ENCODE measurements around the gene PARD6G. TPM values are rescaled to one million over a fixed set of nuclear protein-coding genes. Genes with fewer than 3 reads are reported as not detected.
"Not testable (repeated sequence)": the region's sequence is repeated elsewhere in the genome, so short reads cannot be mapped to it uniquely, and the experiment has no call there.

Gene PARD6G, protein sequence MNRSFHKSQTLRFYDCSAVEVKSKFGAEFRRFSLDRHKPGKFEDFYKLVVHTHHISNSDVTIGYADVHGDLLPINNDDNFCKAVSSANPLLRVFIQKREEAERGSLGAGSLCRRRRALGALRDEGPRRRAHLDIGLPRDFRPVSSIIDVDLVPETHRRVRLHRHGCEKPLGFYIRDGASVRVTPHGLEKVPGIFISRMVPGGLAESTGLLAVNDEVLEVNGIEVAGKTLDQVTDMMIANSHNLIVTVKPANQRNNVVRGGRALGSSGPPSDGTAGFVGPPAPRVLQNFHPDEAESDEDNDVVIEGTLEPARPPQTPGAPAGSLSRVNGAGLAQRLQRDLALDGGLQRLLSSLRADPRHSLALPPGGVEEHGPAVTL
- total RNA-seq (2014; rRNA removed; shearing (Covaris generic)), result 4.4 and 6.1 TPM in 2 replicates

- H3K27ac ChIP-seq, result no peak within 1 kb of the TSS
- H3K36me3 ChIP-seq, result peaks cover 8% of the 10 kb centered on the region
- no peaks in the 10 kb centered on the region for H3K9me3 ChIP-seq (replicated peaks)
- DNase-seq (ENCODE audit: low read depth in 1 of 2, low spot score in 2 of 2), result peak; percentile 29 to 84
- no peaks in the 10 kb centered on the region for H3K27me3 ChIP-seq (replicated peaks)
- H3K4me3 ChIP-seq, result peak within 1 kb of the TSS; percentile 85
- H3K4me1 ChIP-seq (replicated peaks), result peaks cover 37% of the 10 kb centered on the region
Measured at GRCh38 chr18:80247393-80247841, at the start of gene PARD6G. PARD6G (minus strand) TSS chr18:80247514; CDS start chr18:80247348, 166 bp downstream.

GRCh38 chr18:80262241-80263033, 15.1 kb upstream of the PARD6G start:
- H3K4me3 ChIP-seq; DNase-seq (ENCODE audit: low read depth in 1 of 2, low spot score in 2 of 2): not testable (repeated sequence)

GRCh38 chr18:80259610-80260009, 12.3 kb upstream of the PARD6G start:
- no peak overlapping the region for H3K27ac ChIP-seq
- no peak for DNase-seq (ENCODE audit: low read depth in 1 of 2, low spot score in 2 of 2)

More at GRCh38 chr18:80262241-80263033, 15.1 kb upstream of the PARD6G start:
- H3K27ac ChIP-seq; H3K36me3 ChIP-seq; H3K27me3 ChIP-seq (replicated peaks); H3K9me3 ChIP-seq (replicated peaks); H3K4me1 ChIP-seq (replicated peaks): not testable (repeated sequence)

DNA sequence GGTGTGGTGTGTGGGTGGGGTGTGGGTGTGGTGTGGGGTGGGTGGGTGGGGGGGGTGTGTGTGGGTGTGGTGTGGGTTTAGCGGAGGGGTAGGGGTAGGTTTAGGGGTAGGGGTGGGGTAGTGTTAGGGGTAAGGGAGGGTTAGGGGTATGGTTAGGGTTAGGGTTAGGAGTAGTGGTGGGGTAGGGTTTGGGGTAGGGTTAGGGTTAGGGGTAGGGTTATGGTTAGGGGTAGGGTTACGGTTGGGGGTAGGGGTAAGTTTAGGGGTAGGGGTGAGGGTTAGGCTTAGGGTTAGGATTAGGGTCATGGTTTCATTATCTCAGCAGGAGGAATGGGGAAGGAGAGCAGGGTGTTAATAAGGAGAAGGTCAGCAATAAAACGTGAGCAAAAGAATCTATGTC, 11.3 kb upstream of the PARD6G start:
- H3K9me3 ChIP-seq (replicated peaks), result no peaks in the 10 kb centered on the region
- no peaks in the 10 kb centered on the region for H3K27me3 ChIP-seq (replicated peaks)
- no peak overlapping the region for H3K4me3 ChIP-seq
- no peaks in the 10 kb centered on the region for H3K36me3 ChIP-seq
- H3K4me1 ChIP-seq (replicated peaks), result no peaks in the 10 kb centered on the region
- DNase-seq (ENCODE audit: low read depth in 1 of 2, low spot score in 2 of 2), result no peak
- no peak overlapping the region for H3K27ac ChIP-seq

More at GRCh38 chr18:80259610-80260009, 12.3 kb upstream of the PARD6G start:
- Histone ChIP-seq H3K27me3 (replicated peaks) (no peaks in the 10 kb centered on the region), H3K4me3 (no peak overlapping the region), H3K36me3 (no peaks in the 10 kb centered on the region), H3K9me3 (replicated peaks) (no peaks in the 10 kb centered on the region), H3K4me1 (replicated peaks) (no peaks in the 10 kb centered on the region)

DNA sequence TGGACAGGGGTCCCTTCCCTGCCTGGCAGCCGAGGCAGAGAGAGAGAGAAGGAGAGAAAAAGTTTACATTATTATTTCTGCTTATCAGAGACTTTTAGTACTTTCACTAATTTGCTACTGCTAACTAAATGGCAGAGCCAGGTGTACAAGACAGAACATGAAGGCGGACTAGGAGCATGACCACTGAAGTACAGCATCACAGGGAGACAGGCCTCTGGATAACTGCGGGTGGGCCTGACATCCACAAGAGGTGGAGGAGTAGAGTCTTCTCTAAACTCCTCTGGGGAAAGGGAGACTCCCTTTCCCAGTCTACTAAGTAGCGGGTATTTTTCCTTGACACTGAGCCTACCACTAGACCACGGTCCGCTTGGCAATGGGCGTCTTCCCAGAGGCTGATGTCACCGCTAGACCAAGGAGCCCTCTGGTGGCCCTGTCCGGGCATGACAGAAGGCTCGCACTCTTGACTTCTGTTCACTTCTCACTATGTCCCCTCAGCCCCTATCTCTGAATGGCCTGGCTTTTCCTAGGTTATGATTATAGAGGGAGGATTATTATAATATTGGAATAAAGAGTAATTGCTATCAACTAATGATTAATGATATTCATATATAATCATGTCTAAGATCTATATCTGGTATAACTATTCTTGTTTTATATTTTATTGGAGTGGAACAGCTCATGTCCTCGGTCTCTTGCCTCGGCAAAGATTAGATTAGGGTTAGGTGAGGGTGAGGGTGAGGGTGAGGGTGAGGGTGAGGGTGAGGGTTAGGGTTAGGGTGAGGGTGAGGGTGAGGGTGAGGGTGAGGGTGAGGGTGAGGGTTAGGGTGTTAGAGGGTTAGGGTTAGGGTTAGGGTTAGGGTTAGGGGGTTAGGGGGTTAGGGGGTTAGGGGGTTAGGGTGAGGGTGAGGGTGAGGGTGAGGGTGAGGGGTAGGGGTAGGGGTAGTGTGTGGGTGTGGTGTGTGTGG, 10.5 kb upstream of the PARD6G start:
- not testable (repeated sequence) for H3K27ac ChIP-seq; H3K4me1 ChIP-seq (replicated peaks); H3K9me3 ChIP-seq (replicated peaks); H3K27me3 ChIP-seq (replicated peaks); H3K36me3 ChIP-seq; H3K4me3 ChIP-seq
- peak; percentile 64 to 81 for DNase-seq (ENCODE audit: low read depth in 1 of 2, low spot score in 2 of 2)

GRCh38 chr18:80254971-80255500, 7.7 kb upstream of the PARD6G start:
- no peak overlapping the region for H3K4me3 ChIP-seq
- no peak overlapping the region for H3K27ac ChIP-seq
- H3K4me1 ChIP-seq (replicated peaks), result peaks cover 24% of the 10 kb centered on the region
- no peaks in the 10 kb centered on the region for H3K27me3 ChIP-seq (replicated peaks)
- no peaks in the 10 kb centered on the region for H3K36me3 ChIP-seq
- no peak for DNase-seq (ENCODE audit: low read depth in 1 of 2, low spot score in 2 of 2)
- H3K9me3 ChIP-seq (replicated peaks), result no peaks in the 10 kb centered on the region

DNA sequence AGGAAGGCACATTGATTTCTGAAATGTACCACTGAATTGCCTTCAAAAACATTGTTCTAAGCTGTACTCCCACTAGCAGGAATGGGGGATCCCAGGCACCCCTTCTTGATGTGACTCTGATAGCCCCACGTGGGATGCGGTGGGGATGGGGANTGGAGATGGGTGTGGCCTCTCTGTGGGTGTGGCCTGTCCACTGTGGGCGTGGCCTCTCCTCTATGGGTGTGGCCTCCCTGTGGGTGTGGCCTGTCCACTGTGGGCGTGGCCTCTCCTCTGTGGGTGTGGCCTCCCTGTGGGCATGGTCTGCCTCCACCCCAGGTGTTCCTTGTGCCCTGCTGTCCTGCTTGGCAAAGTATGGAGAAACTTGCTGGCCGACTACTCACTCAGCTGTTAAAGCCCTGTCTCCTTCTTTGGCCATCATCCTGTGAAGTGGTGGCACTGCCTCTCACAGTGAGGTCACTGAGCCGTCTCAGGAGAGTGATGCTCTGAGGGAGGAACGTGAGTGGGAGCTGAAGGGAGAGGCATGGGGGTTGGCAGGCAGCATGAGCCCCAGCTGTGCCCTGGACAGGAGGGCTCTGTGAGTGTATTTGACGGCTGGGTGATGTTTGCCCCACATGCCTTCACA, 6.7 kb upstream of the PARD6G start:
- DNase-seq (ENCODE audit: low read depth in 1 of 2, low spot score in 2 of 2), result no peak
- Histone ChIP-seq H3K27ac (no peak overlapping the region), H3K36me3 (no peaks in the 10 kb centered on the region), H3K4me3 (no peak overlapping the region), H3K9me3 (replicated peaks) (no peaks in the 10 kb centered on the region), H3K4me1 (replicated peaks) (peaks cover 34% of the 10 kb centered on the region), H3K27me3 (replicated peaks) (no peaks in the 10 kb centered on the region)

DNA sequence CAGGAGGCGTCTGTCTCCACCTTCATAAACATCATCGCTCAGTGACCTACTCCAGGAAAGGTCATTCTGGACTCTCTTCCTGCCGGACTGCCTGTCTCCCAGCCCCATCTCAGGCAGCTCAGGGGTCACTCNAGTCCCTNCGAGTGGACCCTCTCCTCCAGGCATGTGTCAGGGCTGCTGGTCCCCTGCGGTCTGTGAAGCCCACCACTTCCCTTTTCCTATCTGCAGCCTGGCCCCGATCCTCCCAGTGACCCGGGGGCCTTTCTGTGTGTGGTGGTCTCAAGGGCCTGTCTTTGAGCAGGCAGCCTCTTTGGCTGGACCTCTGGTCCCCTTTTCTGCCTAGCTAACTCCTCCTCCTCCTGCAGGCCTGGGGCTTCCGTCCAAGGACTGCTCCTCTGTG, 5.9 kb upstream of the PARD6G start:
- DNase-seq (ENCODE audit: low read depth in 1 of 2, low spot score in 2 of 2), result no peak
- Histone ChIP-seq H3K27me3 (replicated peaks) (no peaks in the 10 kb centered on the region), H3K27ac (peak overlapping the region; percentile 15; the same call in 1 of the 2 replicates), H3K36me3 (no peaks in the 10 kb centered on the region), H3K4me3 (no peak overlapping the region), H3K4me1 (replicated peaks) (peaks cover 34% of the 10 kb centered on the region), H3K9me3 (replicated peaks) (no peaks in the 10 kb centered on the region)

DNA sequence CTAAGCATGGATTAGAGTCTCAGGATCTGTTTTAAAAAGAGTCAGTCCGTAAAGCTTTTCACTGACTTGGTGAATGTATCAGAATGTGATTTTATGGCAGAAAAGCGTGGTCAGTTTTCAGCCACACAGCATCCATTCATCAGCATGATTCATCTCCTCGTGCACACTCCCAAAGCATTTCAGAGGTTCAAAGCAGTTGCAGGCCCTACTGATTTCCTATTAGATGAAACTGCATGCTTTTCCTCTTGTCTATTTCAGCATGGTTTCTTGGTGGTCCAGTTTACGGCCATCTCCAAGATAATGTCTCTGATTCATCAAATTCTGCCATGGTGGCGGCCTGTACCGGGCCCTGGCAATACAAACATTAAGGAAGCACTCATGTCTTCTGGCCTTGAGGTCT, 4.8 kb upstream of the PARD6G start:
- H3K36me3 ChIP-seq, result peaks cover under 1% of the 10 kb centered on the region; the same call in 1 of the 2 replicates

GRCh38 chr18:80251700-80252099, 4.4 kb upstream of the PARD6G start:
- Histone ChIP-seq H3K36me3 (peaks cover 4% of the 10 kb centered on the region), H3K9me3 (replicated peaks) (no peaks in the 10 kb centered on the region), H3K4me3 (no peak overlapping the region), H3K4me1 (replicated peaks) (peaks cover 41% of the 10 kb centered on the region), H3K27me3 (replicated peaks) (no peaks in the 10 kb centered on the region), H3K27ac (peak overlapping the region; percentile 52)
- no peak for DNase-seq (ENCODE audit: low read depth in 1 of 2, low spot score in 2 of 2)

More for the DNA sequence above, 4.8 kb upstream of the PARD6G start:
- H3K4me3 ChIP-seq, result no peak overlapping the region
- no peaks in the 10 kb centered on the region for H3K27me3 ChIP-seq (replicated peaks)
- H3K27ac ChIP-seq, result peak overlapping the region; percentile 52
- H3K4me1 ChIP-seq (replicated peaks), result peaks cover 38% of the 10 kb centered on the region
- peak; percentile 65 to 68 for DNase-seq (ENCODE audit: low read depth in 1 of 2, low spot score in 2 of 2)
- H3K9me3 ChIP-seq (replicated peaks), result no peaks in the 10 kb centered on the region

DNA sequence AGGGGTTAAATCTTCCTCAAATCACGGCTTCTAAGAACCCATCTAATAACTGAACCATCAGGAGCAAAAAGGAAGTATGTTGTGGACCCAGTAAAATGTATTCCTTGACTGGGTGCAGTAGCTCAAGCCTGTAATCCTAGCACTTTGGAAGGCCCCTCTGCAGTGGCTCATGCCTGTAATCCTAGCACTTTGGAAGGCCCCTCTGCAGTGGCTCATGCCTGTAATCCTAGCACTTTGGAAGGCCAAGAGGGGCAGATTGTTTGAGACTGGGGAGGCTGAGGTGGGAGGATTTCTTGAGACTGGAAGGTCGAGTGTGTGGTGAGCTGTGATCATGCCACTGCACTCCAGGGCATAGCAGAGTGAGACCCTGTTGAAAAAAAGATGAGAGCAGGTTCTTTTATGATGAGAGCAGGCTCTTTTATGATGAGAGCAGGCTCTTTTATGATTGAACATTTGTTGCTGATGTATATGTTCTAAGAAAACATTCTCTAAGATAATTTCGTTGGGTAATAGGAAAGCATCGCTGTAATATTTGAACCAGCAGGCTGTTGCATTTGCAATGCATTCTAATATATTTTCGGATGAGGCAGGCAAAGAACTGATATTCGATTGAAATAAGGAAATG, 3.5 kb upstream of the PARD6G start:
- H3K36me3 ChIP-seq, result peaks cover 4% of the 10 kb centered on the region
- no peak overlapping the region for H3K27ac ChIP-seq
- no peaks in the 10 kb centered on the region for H3K27me3 ChIP-seq (replicated peaks)
- H3K9me3 ChIP-seq (replicated peaks), result no peaks in the 10 kb centered on the region
- DNase-seq (ENCODE audit: low read depth in 1 of 2, low spot score in 2 of 2), result no peak
- H3K4me3 ChIP-seq, result no peak overlapping the region
- peaks cover 46% of the 10 kb centered on the region for H3K4me1 ChIP-seq (replicated peaks)
